ENCODE measurements around the gene MMP8. TPM values are rescaled to one million over a fixed set of nuclear protein-coding genes. Genes with fewer than 3 reads are reported as not detected.

MMP8 gene
- total RNA-seq, 2 donors from 2014 or later = not detected

DNA sequence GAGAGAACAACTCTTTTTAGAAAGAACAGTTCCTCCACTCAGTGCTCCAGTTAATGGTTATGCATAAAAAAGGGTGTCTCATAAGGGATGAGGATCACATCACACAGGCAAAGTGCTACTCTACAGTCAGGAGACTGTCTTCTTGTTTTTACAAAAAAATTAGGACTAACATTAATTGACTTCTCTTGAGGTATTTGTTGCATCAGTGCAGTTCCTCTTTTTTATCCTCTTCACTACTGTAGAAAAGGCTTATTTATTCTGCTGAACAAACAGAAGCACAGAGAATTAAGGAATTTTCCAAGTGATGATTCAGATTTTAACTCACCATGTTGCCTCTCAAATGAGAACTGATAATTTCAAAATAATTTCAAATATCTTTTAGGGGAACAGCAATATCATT lies 1.9 kb downstream of the MMP8 start:
- H3K27ac ChIP-seq = no peak overlapping the region
- no peak for DNase-seq (ENCODE audit: low spot score)
- H3K4me1 ChIP-seq (replicated peaks) = no peaks in the 10 kb centered on the region
- no peaks in the 10 kb centered on the region for H3K9me3 ChIP-seq
- H3K36me3 ChIP-seq = no peaks in the 10 kb centered on the region
- TF ChIP-seq POLR2AphosphoS5 (IDR thresholded peaks at IDR 0.05) = no peak
- no peak for TF ChIP-seq POLR2A (IDR thresholded peaks at IDR 0.05)
- no peak for TF ChIP-seq CTCF (IDR thresholded peaks at IDR 0.05)
- H3K27me3 ChIP-seq (replicated peaks; ENCODE audit: insufficient read depth) = no peaks in the 10 kb centered on the region
- no peak overlapping the region for H3K4me3 ChIP-seq
- intact Hi-C loops (cut with DNase I) = no loop called here

DNA sequence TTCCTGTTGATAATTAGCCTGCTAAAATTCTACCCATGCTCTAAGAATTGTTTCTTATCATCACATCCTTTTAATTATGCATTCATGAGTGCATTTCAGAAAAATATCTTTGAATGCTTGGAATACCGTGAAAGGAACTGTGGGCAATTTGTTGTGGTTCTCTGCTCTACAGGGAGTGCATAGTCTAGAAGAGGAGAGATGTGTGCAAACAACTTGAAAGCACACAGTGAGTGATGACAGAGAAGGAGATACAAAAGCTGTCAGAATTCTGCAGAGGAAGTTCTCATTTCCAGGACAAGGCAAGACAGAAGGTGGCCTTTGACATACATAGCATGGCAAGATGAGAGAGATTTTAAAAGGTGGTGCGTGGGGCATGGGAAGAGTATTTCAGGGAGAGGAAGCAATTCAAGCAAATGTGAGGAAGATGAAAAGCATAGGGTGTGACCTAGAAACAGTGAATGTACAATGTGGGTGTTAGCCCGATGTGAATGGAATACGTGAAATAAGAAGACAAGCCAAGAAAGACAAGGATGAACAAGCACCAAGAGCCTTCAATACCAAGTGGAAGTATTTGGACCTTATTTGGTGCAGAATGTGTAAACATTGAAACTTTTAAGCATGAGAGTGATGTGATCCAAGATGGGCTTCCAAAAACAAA lies 5.0 kb downstream of the MMP8 start:
- no peak overlapping the region for H3K4me3 ChIP-seq
- no peaks in the 10 kb centered on the region for H3K4me1 ChIP-seq (replicated peaks)
- intact Hi-C loops (cut with DNase I) = no loop called here
- TF ChIP-seq POLR2A (IDR thresholded peaks at IDR 0.05) = no peak
- no peak for TF ChIP-seq CTCF (IDR thresholded peaks at IDR 0.05)
- no peak for TF ChIP-seq POLR2AphosphoS5 (IDR thresholded peaks at IDR 0.05)
- H3K27me3 ChIP-seq (replicated peaks; ENCODE audit: insufficient read depth) = no peaks in the 10 kb centered on the region
- no peaks in the 10 kb centered on the region for H3K36me3 ChIP-seq
- H3K9me3 ChIP-seq = no peaks in the 10 kb centered on the region
- 66% methylated on average over 4 of the region's 4 CpGs for WGBS
- no peak for DNase-seq (ENCODE audit: low spot score)
- H3K27ac ChIP-seq = no peak overlapping the region

DNA sequence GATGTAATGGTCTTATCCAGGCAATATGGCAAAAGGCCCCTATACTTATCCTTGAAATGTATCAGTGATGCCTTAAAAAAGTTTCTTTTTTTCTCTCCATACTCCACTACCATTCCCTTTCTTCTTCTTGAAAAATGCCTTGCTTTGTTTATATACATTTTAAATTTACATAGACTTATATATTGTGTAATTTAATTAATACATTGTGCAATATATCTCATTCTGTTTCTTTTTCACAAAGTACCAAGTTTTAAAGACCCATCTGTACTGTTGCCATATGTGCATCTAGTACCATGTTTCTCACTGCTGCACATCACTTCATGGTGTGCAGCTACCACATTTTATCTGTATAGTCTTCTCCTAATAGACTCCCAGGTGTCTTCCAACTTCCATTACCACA lies 7.5 kb downstream of the MMP8 start:
- intact Hi-C loops (cut with DNase I) = no loop called here
- no peaks in the 10 kb centered on the region for H3K9me3 ChIP-seq
- H3K27me3 ChIP-seq (replicated peaks; ENCODE audit: insufficient read depth) = no peaks in the 10 kb centered on the region
- no peak overlapping the region for H3K4me3 ChIP-seq
- no peak for TF ChIP-seq POLR2A (IDR thresholded peaks at IDR 0.05)
- TF ChIP-seq POLR2AphosphoS5 (IDR thresholded peaks at IDR 0.05) = no peak
- no peak for TF ChIP-seq CTCF (IDR thresholded peaks at IDR 0.05)
- H3K36me3 ChIP-seq = no peaks in the 10 kb centered on the region
- no peaks in the 10 kb centered on the region for H3K4me1 ChIP-seq (replicated peaks)
- no peak for DNase-seq (ENCODE audit: low spot score)
- H3K27ac ChIP-seq = no peak overlapping the region

DNA sequence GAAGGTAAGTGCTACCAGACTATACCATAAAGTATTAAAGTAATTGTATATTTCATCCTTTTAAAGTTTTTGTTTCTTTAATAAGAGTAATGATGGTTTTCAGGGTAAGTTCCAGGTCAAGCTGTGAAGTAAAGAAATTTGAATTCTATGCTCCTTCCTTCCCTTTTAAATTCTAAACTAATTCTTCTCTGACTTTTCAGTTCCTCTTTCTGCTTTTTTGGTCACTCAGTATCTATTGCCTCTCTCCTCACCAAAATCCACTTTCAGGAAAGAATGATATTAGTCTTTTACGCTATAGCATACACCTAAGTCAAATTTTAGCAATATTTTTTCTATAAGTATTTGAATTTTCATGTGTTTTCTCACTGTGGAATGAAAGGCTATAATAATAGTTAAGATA lies 8.2 kb downstream of the MMP8 start:
- intact Hi-C loops (cut with DNase I) = no loop called here
- H3K36me3 ChIP-seq = no peaks in the 10 kb centered on the region

More for the DNA sequence above, 8.2 kb downstream of the MMP8 start:
- DNase-seq (ENCODE audit: low spot score) = no peak
- no peaks in the 10 kb centered on the region for H3K27me3 ChIP-seq (replicated peaks; ENCODE audit: insufficient read depth)
- H3K9me3 ChIP-seq = no peaks in the 10 kb centered on the region
- no peak overlapping the region for H3K4me3 ChIP-seq
- H3K27ac ChIP-seq = no peak overlapping the region
- TF ChIP-seq POLR2AphosphoS5 (IDR thresholded peaks at IDR 0.05) (no peak), CTCF (IDR thresholded peaks at IDR 0.05) (no peak), POLR2A (IDR thresholded peaks at IDR 0.05) (no peak)
- 88% methylated on average over 1 of the region's 1 CpG for WGBS
- H3K4me1 ChIP-seq (replicated peaks) = no peaks in the 10 kb centered on the region

All from prostate gland (tissue), 2 donors.